ENCODE results near the gene AFAP1L2.

DNA sequence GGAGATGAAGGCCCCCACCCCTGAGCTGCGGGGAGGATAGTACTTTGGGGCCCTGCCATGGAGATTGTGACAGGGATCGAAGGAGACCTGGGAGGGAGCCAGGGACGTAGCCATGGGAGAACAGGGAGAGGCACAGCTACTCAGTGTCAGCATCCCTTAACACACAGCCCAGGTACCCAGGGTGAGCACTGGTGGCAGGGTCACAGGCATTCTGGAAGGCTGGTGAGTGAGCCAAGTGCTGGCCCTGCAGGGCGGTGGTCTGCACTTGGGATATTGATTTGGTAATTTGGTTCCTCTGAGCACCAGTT, 125.5 kb downstream of the AFAP1L2 start:
- TF ChIP-seq, protein P1, sequence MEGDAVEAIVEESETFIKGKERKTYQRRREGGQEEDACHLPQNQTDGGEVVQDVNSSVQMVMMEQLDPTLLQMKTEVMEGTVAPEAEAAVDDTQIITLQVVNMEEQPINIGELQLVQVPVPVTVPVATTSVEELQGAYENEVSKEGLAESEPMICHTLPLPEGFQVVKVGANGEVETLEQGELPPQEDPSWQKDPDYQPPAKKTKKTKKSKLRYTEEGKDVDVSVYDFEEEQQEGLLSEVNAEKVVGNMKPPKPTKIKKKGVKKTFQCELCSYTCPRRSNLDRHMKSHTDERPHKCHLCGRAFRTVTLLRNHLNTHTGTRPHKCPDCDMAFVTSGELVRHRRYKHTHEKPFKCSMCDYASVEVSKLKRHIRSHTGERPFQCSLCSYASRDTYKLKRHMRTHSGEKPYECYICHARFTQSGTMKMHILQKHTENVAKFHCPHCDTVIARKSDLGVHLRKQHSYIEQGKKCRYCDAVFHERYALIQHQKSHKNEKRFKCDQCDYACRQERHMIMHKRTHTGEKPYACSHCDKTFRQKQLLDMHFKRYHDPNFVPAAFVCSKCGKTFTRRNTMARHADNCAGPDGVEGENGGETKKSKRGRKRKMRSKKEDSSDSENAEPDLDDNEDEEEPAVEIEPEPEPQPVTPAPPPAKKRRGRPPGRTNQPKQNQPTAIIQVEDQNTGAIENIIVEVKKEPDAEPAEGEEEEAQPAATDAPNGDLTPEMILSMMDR (IDR thresholded peaks at IDR 0.05; ENCODE audit: insufficient read depth, low read length, poor library complexity, severe bottlenecking): no peak
- TF ChIP-seq EZH2phosphoT487 (conservative IDR thresholded peaks at IDR 0.05; ENCODE audit: low read length): no peak

All from SU-DHL-6 (cell line).